DMS 273 (cell line): ENCODE results near the gene KRTAP5-2.
"Not testable (repeated sequence)": the region's sequence is repeated elsewhere in the genome, so short reads cannot be mapped to it uniquely, and the experiment has no call there.

Experiments used
- DNase-seq: peaks from one replicate; lab custom pipeline; 2025; ENCODE audit not compliant: unreplicated experiment; lab: John Stamatoyannopoulos, UW

Gene KRTAP5-2, protein sequence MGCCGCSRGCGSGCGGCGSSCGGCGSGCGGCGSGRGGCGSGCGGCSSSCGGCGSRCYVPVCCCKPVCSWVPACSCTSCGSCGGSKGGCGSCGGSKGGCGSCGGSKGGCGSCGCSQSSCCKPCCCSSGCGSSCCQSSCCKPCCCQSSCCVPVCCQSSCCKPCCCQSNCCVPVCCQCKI

DNA sequence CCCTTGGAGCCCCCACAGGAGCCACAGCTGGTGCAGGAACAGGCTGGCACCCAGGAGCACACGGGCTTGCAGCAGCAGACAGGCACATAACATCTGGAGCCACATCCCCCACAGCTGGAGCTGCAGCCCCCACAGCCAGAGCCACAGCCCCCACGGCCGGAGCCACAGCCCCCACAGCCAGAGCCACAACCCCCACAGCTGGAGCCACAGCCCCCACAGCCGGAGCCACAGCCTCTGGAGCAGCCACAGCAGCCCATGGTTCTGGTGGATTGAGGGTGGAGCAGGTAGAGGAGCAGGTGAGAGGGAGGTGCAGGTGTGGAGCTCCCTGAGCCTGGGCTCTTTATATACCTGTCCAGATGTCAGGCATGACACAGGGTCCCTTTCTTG lies at the start of gene KRTAP5-2:
KRTAP5-2 (minus strand) TSS at position 301 of the 387 bp plus-strand sequence; CDS start at position 257, 44 bp downstream.
- no peak for DNase-seq

DNA sequence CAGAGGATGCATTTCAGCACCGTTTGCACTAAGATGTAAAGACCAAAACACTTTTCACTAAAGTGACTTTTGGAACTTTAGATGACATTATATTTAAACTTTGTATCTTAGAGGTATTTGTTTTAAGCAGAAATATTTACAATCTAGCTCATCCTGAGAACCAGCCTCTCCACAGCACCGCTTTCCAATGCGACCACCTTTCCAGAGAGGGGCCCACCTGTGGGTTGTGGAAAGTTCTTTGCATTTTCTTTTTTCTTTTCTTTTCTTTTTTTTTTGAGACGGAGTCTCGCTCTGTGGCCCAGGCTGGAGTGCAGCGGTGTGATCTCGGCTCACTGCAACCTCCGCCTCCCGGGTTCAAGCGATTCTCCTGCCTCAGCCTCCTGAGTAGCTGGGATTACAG lies 48.4 kb upstream of the KRTAP5-2 start:
- not testable (repeated sequence) for DNase-seq

DNA sequence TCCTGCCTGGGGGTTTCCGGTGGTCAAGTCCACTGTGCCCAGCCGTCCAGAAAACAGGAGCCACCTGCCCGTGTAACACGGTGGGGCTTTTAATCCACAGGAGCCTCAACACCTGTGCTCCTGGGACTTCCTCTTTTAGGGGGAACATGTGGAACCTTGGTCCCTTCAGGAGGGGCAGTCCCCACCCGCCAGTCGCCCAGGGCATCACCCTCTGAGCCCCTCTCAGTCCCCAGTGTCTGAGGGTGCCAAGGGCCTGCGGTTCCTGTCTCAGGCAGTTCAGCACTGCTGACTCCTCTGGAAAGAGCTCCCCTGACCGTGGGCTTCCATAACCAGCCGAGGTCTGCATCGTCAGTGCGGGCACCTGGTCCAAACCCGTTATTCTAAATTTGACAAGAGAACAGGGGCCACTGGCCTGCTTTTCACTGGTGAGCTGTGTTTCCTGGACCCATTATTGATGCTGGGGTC lies 47.3 kb upstream of the KRTAP5-2 start:
- DNase-seq = no peak

DNA sequence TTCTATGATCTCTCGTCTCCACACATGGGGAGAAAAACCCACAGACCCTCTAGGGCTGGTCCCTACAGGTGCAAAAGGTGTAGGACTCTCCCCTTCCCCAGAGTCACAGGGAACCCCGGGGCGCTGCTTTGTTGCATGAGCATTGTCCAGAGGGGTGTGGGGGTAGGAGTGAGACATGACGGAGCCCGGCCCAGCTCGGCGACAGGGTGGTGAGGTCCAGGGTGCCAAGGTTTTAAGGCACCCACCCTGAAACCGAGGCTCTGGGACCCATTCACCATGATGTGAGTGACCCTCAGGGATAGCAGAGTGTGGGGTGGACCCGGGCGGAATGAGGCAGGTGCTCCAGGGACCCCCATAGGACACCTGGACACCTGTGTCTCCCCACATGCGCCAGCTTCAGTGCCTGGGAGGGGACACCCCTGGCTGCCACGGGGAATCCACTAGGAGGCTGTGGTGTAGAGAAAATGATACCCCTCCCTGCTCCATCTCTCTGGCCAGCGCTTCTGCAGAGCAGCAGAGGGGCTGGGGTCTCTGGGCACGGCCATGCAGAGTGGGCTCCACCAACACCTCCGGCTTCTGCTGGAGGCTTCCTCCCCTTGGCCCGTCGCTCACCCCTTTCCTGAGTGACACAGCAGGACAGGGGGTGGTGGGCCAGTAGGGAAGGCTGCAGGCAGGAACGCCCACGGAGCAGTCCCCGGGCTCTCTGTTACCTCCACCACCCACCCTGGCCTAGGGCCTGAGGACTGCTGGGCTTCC lies 46.7 kb upstream of the KRTAP5-2 start:
- DNase-seq = no peak

DNA sequence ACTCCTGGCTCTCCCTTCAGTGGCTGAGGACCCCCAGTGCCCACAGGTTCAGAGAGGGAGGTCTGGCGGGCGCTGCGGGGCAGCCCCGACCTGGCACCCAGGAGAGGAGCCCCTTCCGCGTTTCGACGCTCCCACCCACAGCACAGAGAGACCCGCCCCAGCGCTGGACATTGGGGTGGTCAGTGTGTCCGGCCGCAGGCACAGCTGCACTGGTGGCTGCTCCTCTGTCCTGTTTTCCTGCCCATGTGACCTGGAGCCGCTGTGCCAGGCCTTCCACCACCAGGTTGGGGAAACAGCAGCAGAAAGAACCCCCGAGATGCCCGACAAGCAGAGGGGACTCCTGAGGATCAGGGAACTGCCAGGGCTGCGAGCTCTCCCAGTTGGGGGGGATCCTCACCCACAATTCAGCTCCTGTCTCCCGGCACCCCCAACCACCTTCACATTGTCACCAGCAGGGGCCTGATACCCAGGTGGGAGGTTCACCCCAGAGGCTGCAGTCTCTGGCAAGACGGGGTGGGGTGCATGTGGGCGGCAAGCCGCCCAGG lies 45.1 kb upstream of the KRTAP5-2 start:
- DNase-seq = no peak

DNA sequence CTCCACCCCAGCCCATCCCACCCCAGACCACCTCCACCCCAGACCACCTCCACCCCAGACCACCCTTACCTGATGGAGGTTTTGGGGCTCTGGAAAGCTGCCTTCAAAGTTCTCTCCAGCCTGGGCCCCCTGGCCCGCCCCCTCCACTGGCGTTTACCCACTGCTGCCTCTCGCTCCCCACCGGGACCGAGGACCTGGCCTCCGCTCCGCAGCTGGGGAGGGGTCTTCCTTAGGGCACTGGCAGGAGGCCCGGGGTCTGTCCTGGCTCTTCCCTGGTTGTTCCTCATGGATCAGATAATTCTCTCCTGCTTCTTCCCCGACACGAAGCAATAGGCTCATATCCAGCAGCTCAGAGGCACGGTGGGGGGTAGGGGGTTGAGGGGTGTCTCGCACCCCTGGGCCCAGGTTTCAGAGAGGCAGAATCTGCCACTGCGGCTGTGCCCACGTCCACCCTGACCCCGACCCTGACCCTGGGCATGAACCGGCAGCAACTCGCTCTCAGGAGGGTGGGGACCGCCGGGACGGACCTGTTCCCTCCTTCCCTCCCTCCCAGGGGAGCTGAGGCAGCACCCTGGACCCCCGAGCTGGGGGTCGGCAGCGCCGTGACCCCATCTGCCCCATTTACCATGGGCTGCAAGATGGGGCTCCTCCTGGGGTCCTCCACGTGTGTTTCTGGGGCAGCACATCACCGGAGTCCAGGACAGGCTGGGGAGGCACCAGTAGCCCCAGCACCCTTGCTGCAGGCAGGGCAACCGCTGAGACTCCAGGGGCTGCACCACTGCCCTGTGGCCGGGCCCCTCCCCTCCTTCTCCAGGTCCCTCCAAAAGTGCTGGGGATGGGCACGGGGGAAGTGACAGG lies 44.4 kb upstream of the KRTAP5-2 start:
- no peak for DNase-seq

DNA sequence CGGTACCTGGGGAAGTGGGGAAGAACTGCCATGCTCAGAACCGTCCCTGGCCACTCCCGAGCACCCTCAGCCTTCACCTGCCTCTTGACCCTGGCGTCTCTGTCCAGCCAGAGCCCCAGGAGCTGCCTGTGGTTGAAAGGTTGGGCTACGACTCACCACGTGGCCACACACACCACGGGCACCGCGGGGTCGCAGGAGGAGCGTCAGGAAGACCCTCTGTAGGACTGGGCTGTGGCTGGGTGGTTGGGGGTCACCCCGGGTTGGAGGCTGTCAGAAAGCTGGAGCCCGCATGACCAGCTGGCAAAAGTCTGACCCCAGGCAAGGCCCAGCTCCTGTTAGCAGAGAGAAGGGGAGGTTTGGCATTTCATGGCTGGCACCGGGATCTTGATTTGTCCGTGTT lies 43.0 kb upstream of the KRTAP5-2 start:
- no peak for DNase-seq

DNA sequence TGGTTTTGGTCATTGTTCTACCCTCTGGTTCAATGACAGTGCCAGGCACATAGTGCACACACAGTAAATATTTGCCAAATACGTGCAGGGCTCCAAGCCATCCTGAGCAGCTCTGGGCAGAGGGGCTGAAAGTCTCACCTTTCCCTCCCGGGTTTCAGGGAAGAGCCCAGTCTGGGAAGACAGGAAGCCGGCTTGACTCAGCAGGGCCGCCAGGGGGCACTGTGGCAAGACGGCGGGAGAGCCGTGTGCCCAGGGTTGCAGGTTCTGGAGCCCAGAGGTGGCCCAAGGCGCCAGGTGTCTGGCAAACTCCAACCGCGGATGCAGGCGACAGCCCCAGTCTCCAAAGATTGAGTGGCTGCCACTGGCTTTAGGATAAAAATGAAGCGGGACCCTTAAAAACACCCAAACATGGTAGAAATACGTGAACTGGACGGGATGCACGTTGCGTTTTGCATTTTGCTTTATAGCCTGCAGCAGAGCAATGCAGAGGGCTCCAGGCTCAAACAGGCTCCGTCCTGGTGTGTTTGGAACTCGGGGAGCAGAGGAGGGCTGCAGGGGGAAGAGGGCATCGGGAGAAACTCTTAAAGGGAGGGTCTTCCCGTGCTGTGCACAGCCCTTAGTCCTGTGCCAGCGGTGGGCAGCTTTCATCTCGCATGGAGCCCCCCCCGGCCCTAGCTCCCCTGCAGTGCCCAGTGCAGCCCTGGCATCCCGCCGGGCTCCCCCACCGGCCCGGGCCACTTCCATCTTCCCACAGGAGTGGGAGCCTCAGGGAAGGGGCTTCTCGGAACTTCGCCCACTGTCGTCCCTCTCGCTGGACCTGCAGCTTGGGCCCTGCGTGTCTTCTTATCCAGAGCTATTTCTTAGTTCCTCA lies 42.2 kb upstream of the KRTAP5-2 start:
- DNase-seq = peak; percentile 68

DNA sequence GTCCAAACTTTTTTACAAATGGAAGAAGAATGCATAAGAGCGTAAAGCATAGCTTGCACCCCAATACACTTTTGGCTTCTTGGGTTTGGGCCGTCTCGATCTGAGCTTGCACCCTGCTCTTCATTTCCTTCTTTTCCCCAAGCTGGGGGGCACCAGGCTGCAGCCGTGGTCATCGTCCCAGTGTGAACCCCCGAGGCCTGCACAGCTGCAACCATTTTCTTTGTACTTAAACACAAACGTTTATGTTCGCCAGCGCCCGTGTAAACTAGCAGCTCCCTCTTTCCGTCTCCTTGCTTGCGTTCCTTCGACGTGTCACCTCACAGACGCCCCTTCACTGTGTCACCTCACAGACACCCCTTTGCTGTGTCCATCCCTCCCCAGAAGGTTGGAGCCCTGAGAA lies 41.6 kb upstream of the KRTAP5-2 start:
- DNase-seq = no peak

DNA sequence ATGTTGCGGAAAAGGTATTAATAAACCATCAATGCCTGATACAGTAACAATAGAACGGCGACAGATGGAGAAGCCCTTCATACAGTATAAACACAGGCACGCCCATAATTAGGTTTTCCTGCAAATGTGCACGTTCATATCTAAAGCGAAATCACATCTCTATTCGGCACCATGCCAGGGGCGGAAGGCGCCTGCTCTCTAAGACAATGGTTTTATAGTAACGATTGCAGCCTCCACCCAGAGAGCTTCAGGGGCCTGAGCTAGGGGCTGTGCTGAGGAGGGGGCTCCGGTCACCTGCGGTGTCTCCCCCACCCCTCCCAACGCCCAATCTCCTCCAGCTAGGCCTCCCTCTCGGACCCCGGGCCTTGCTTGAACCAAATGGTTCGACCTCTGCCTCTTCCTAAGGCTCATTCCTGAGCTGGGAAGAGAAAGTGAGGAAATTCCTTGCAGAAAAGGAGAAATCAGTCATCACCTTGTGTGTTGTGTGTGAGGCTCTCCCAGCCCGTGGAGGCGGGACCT lies 41.1 kb upstream of the KRTAP5-2 start:
- DNase-seq = peak; percentile 59

DNA sequence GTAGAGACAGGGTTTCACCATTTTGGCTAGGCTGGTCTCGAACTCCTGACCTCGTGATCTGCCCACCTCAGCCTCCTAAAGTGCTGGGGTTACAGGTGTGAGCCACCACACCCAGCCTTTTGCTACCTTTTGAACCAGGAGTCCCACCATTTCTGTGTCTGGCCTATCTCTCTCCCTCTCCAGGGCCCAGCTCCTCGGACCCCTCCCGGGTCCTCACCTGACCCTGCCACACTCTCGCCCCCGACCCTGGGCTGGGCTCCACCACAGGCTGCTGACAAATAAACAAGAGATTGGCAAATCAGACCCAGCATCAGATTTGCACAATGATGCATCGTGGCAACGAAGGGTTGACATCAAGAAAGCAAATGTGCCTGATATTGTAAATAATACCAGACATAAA lies 40.2 kb upstream of the KRTAP5-2 start:
- no peak for DNase-seq

DNA sequence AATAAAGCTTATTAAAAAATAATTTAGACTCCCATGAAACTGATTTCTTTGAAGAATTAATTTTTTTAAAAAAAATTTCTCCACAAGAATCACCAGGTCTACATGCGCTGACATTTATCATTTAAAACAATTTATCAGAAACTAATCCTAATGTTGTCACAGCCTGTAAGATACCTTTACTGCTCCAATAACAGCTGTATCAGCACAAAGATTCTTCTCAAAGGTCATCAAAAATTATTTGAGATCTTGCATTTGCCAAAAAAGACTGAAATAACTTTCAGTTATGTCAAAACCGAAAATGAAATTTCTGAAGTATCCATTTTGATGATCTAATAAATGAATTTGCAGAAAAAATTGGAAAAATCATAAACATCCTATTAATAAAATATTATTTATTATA lies 39.5 kb upstream of the KRTAP5-2 start:
- DNase-seq = no peak

DNA sequence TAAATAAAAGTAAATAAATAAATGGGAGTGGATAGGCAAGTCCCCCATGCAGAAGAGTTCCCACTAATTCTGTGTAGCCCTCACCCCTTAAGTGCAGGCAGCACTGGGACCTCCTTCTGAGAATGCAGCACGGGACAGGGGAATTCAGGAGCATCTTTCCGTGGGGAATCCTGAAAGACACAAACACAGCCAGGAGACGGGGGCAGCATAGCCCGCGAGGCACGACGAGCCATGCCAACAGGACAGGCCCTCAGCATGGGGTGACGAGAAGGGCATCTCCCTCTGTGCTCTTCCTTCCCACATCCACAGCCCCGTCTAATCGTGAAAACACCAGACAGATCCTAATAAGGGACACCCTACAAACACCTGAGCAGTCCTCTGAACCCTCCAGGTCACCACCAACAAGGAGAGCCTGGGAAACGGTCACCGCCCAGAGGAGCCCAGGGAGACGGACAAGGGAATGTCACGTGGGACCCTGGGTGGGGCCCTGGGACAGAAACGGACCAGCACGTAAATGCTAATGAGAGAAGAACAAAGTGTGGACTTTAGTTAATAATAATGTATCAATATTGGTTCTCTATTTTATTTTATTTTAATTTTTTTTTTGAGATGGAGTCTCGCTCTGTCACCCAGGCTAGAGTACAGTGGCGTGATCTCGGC lies 38.3 kb upstream of the KRTAP5-2 start:
- DNase-seq = no peak

DNA sequence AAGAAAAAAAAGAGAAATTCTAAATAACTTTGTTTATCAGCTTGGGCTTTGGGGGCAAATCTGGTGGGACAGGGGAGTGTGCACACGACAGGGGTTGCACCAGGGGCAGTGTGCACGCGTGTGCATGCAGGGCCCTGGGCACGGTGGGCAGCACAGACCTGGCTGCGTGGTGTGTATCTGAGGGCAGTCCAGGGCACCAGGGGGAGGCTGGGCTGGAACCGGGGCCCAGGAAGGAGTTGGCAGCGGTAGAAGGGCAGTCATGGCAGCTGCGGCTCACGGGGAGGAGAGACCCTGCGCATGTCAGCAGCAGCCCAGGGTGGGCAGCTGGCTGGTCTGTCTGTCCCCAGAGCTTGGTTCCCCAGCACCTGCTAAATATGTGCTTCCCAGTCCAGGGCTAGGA lies 35.8 kb upstream of the KRTAP5-2 start:
- no peak for DNase-seq

DNA sequence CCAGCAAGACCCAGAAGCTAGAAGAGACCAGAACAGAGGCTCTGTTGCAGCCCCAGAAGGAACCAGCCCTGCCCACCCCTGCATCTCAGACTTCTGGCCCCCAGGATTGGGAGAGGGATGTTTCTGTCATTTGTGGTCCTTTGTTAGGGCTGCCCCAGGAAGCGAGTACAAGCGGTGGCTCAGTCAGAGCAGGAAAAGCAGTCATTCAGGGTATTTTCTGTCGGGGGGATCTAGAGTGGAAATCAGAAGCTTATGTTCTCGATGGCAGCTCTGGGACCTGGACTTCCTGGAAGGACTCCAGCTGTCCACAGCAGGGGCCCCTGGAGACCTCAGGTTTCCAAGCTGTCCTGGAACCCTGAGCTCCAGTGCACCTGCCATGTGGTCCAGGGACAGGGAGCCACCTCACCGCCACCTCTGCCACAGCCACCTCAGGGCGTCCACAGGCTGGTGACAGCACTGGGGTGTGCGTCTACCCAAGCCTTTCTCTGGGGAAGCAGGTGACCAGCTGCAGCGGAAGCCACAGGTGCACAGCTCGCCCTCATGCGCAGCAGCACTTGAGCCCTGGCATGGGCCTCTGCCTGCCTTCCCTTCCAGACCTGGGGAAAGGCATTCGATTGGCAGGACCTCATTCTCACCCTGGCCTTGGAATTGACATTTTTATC lies 34.1 kb upstream of the KRTAP5-2 start:
- no peak for DNase-seq

DNA sequence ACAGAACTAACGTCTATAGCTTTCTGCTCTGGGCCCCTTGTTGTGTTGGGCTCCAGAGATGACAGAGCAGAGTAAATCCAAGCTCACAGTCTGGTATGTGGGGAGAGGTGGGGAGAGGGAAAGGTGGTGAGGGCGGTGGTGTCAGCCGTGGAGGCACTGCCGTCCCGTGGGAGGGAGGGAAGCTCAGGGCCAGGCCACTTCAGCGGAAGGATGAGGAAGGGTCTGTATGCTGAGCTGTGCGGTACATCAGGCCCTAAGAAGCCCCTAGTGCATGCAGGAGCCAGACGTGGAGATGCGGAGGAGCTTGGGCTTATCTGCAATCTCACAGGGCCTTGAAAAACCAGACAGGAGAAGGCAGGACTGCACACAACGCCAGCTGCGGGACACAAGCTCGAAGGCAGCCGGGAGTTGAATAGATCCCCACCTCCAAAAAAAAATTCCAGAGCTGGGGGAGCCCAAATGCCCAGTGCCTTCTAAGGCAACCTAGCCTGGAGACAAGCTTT lies 33.0 kb upstream of the KRTAP5-2 start:
- no peak for DNase-seq

DNA sequence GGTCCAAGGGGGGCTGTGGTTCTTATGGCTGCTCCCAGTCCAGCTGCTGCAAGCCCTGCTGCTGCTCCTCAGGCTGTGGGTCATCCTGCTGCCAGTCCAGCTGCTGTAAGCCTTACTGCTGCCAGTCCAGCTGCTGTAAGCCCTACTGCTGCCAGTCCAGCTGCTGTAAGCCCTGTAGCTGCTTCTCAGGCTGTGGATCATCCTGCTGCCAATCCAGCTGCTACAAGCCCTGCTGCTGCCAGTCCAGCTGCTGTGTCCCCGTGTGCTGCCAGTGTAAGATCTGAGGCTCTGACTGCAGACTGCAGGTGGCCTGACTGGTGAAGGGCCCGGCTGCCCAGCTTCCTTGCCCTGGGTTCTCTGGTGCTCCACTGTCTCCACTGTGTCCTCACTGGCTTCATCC lies 32.2 kb upstream of the KRTAP5-2 start:
- DNase-seq = no peak

DNA sequence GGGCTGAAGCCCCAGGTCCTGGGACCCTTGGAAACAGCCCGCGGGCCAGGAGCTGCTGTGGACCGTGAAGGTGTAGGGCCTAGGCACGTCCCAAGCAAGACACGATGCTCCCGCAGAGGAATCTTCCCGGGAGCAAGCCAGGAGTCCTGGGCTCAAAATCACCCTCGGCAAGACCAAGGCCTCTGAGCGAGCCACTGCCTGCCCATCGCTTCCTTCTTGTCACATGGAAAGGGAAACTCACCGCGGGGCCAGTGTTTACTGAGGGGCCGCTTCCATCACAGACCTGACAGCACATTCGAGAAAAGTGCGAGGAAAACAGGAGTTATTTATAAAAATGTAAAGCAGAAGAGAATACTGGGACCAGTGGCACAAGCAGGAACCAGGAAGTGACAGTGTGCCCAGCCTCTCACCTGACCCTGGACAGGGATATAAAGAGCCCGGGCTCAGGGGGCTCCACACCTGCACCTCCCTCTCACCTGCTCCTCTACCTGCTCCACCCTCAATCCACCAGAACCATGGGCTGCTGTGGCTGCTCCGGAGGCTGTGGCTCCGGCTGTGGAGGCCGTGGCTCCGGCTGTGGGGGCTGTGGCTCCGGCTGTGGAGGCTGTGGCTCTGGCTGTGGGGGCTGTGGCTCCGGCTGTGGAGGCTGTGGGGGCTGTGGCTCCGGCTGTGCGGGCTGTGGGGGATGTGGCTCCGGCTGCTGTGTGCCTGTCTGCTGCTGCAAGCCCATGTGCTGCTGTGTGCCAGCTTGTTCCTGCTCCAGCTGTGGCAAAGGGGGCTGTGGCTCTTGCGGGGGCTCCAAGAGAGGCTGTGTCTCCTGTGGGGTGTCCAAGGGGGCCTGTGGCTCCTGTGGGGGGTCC lies 31.5 kb upstream of the KRTAP5-2 start, which contains the start of gene KRTAP5-5:
KRTAP5-5 (plus strand) TSS at position 450 of the 860 bp plus-strand sequence; CDS start at position 516, 66 bp downstream.
- no peak for DNase-seq
